ENCODE results near the gene RAB4B.
"Not testable (repeated sequence)": the region's sequence is repeated elsewhere in the genome, so short reads cannot be mapped to it uniquely, and the experiment has no call there.

Gene RAB4B

DNA sequence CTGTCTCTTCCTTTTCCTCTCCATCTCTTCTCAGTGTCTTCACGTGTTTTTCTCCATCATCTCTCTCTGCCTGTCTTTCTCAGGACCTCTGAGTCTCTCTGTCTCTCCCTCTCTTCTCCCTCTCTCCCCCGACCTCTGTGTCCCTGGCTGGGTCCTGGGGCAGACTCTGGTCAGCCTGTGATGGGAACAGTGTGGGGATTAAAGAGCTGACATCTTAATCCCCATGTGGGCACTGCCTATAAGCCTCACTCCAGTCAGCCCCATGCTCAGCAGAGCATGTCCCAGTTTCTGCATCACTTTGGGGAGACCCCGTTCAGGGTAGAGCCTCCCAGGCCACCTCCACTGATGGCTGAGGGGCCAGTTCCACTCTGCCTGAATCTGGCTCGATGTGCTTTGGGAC is 37.2 kb downstream of the RAB4B start:
- no peak for DNase-seq (ENCODE audit: insufficient read length, low spot score)
- FAIRE-seq, result no peak

DNA sequence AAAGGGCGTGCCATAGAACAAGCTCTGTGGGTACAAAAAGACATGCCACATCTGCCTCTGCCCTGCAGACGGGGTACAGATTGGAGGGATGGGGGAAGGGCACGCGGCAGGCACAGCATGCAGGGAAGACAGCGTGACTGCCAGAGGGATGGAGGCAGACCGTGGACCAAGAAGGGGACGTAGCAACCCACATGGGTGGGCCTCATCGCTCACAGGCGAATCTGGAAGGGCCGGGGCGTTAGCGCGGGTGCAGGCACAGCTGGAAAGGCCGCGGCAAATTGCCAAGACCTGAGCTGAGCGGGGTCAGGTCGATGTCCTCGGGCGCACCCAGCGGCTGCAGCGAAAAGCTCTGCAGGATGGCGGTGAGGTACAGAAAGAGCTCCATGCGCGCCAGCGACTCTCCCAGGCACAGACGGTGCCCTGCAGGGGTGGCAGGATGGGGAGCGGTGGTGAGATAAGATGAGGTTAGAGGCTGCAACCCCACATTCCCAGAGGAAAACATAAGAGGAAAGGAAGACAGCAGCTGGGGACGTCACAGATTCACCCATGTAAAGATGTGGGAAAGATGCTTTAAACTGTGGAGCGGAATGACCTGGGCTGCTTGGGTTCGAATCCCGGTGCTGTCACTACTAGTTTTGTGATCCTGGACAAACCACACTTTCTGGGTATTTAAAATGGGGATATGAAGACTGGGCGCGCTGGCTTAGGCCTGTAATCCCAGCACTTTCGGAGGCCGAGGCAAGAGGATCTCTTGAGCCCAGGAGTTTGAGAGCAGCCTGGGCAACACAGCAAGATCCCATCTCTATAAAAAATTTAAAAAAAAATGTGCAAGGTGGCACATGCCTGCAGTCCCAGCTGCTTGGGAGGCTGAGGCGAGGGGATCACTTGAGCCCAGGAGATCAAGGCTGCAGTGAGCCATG is 40.7 kb downstream of the RAB4B start:
- FAIRE-seq, result peak; percentile 75

DNA sequence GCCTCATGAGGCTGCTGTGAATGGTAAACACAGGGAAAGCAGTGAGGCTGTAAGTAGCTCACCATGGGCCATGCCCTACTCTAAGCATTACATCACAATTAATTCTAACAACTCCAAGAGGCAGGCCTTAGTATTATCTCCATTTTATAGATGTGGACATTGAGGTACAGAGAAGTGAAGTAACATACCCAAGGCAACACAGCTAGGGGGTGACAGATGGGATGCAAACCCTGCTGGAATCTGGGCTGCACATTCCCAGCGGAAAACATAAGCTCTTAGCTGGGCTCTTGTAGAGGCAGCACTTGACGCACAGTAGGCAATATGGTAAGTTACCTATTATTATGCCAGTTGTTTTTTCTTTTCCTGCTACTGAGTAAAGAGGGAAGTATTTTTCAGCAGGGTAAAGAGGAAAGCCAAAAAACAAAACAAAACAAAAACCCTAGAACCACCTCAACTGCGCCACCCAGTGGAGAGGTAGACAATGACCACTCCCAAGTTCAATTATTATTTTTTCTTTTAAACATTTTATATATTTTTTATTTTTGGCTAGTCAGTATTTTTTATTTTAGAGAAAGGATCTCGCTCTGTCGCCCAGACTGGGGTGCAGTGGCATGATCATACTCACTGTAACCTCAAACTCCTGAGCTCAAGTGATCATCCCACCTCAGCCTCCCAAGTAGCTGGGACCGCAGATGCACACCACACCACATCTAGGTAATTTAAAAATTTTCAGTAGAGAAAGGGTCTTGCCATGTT is 41.6 kb downstream of the RAB4B start:
- not testable (repeated sequence) for DNase-seq (ENCODE audit: insufficient read length, low spot score)
- FAIRE-seq, result peak; percentile 23

More for the DNA sequence above, 40.7 kb downstream of the RAB4B start:
- not testable (repeated sequence) for DNase-seq (ENCODE audit: insufficient read length, low spot score)

DNA sequence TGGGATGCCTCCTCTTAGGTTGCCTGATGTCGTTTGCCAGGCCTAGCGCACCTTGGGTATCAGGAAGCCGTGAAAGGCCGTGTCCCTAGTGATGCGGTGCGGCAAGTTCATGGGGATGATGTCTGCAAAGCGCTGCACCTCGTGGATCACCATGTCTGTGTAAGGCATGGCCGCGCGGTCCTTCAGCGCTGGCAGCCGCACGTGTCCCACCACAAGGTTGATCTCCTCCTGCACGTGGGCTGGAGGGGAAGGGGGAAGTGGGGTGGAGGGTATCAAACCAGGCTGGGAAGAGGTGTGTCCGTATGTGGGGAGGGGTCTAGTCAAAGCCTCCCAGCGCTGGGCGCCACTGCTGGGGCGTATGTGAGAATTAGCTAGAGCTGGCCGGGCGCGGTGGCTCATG is 44.1 kb downstream of the RAB4B start:
- DNase-seq (ENCODE audit: insufficient read length, low spot score), result no peak
- no peak for FAIRE-seq

DNA sequence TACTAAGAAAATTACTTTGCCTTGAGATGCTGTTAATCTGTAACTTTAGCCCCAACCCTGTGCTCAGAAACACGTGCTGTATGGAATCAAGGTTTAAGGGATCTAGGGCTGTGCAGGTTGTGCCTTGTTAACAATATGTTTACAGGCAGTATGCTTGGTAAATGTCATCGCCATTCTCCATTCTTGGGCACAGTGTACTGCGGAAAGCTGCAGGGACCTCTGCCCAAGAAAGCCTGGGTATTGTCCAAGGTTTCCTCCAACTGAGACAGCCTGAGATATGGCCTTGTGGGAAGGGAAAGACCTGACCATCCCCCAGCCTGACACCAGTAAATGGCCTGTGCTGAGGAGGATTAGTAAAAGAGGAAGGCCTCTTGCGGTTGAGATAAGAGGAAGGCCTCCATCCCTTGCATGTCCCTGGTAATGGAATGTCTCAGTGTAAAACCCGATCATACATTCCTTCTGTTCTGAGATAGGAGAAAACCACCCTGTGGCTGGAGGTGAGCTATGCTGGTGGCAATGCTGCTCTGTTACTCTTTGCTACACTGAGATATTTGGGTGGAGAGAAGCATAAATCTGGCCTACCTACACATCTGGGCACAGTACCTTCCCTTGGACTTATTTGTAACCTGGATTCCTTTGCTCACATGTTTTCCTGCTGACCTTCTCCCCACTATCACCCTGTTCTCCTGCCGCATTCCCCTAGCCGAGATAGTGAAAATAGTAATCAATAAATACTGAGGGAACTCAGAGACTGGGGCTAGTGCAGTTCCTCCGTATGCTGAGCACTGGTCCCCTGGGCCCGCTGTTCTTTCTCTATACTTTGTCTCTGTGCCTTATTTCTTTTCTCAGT is 44.9 kb downstream of the RAB4B start:
- FAIRE-seq; DNase-seq (ENCODE audit: insufficient read length, low spot score): not testable (repeated sequence)

DNA sequence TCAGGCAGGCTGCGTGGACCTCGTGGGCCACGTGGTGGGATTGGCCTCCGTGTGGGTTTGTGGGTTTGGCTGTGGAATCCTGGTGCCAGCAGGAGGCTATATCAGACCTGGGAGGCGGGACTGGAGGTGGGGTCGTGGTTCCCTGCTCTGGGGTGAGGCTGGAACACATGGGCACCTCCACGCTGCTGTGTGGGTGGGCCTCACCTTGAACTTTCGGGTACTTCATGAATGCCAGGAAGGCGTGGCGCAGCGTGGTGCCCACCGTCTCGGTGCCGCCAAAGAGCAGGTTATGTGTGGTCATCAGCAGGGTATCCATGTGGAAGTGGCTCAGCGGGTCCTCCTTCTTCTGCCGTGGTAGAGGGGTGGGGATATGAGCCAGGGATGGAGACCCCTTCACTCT is 46.9 kb downstream of the RAB4B start:
- not testable (repeated sequence) for FAIRE-seq; DNase-seq (ENCODE audit: insufficient read length, low spot score)

DNA sequence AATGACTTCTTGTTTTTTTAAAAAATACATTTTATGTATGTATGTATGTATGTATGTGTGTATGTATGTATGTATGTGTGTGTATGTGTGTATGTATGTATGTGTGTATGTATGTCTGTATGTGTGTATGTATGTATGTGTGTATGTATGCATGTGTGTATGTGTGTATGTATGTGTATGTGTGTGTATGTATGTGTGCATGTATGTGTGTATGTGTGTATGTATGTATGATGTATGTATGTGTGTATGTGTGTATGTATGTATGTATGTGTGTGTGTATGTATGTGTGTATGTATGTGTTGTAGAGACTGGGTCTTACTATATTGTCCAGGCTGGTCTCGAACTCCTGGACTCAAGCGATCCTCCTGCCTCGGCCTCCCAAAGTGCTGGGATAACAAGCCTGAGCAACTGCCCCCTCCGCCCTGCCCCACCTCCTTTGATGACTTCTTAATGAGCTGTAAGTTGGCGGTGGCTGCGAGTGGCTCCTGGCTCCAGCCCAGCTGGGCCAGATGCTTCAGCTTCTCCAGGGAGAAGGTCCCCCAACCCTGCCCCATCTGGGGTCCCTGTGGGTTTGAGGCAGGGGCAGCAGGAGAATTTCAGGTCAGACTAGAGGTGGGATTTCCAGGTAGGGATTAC is 47.5 kb downstream of the RAB4B start:
- not testable (repeated sequence) for FAIRE-seq; DNase-seq (ENCODE audit: insufficient read length, low spot score)

DNA sequence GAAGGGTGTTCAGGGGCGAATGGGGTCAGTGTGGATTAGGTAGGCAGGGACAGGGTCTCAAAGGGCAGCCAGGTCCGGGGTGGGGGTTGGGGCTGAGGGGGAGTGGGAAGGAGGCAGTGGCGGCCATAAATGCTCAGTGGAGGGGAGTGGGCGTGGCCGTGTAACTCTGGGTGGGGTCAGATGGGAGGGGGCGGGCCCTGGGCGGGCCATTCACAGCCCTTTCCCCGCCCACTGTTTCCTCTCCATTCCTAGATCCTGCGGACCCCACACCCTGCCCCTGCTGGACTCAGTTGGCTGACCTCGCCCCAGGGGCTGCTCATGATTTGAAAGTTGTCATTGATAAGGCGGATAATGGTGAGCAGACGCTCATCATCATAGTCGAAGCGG is 48.3 kb downstream of the RAB4B start:
- FAIRE-seq; DNase-seq (ENCODE audit: insufficient read length, low spot score): not testable (repeated sequence)

DNA sequence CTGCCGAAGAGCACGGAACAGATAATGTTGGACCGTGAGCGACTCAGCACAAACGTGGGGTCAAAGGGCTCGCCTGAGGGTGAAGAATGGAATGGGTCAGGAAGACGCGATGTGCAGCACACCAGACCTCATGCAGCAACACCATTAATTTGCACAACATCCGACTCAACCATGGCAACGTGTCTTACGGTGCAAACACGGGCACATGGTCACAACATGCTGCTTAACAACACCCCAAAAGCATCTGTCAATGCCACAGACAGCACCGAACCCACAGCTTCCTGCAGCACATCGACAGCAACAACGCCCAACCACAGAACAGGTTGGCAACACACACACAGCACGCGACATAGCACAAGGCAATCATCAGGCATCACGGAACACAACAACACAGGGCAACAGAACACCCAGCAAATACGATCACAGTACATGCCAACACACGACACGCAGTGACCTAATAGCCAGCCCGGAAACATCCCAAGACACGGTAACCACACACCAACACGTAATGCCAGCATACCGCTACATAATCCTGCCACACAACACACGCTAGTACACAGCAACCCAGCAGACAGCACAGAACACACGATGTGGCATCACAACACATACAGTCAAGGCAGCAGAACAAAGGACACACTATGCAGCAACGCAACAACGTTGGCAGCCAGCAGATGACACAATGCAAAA is 48.8 kb downstream of the RAB4B start:
- not testable (repeated sequence) for DNase-seq (ENCODE audit: insufficient read length, low spot score); FAIRE-seq

DNA sequence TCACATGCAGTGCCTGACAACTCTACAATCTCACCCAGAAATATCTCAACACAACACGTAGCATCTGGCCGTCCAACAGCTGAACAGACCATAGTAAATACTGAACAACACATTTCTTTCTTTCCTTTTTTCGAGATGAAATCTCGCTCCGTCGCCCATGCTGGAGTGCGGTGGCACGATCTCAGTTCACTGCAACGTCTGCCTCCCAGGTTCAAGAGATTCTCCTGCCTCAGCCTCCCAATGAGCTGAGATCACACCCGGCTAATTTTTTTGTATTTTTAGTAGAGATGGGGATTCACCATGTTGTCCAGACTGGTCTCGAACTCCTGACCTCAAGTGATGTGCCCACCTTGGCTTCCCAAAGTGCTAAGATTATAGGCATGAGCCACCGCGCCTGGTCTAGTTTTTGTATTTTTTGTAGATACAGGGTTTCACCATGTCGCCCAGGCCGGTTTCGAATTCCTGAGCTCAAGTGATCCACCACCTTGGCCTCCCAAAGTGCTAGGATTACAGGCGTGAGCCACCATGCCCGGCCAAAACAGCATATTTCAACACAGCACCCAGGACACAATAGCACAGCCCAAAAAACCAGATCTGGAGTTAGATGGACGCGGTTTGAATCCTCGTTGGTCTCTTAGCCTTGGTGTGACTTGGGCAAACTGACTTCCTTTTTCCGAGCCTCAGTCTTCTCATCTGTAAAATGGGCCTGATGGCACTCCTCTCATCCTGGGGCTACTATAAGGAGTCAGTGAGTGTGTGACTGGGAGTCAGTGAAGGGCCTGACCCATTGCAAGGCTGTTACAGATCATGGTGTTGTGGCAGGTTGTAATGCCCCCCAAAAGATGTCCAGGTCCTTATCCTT is 49.6 kb downstream of the RAB4B start:
- no peak for FAIRE-seq
- no peak for DNase-seq (ENCODE audit: insufficient read length, low spot score)

DNA sequence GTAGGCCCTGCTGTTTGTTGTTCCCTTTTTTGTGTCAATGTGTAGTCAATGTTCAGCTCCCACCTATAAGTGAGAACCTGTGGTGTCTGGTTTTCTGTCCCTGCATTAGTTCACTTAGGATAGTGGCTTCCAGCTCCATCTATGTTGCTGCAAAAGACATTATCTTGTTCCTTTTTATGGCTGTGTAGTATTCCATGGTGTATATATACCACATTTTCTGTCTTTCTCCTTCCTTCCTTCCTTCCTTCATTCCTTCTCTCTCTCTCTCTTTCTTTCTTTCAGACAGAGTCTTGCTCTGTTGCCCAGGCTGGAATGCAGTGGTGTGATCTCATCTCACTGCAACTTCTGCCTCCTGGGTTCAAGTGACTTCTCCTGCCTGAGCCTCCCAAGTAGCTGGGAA is 51.2 kb downstream of the RAB4B start:
- DNase-seq (ENCODE audit: insufficient read length, low spot score), result no peak
- no peak for FAIRE-seq

DNA sequence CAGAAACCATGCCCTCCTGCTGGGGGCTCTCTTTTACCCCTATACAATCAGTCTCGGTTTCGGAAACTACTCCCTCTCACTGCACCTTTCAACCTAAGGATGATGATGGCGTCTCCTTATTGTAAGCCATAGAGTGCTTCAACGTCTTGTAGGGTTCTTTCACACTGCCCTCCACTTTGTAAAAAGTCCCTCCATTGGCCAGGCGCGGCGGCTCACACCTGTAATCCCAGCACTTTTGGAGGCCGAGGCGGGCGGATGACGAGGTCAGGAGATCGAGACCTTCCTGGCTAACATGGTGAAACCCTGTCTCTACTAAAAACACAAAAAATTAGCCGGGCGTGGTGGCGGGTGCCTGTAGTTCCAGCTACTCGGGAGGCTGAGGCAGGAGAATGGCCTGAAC is 52.7 kb downstream of the RAB4B start:
- DNase-seq (ENCODE audit: insufficient read length, low spot score); FAIRE-seq: not testable (repeated sequence)

DNA sequence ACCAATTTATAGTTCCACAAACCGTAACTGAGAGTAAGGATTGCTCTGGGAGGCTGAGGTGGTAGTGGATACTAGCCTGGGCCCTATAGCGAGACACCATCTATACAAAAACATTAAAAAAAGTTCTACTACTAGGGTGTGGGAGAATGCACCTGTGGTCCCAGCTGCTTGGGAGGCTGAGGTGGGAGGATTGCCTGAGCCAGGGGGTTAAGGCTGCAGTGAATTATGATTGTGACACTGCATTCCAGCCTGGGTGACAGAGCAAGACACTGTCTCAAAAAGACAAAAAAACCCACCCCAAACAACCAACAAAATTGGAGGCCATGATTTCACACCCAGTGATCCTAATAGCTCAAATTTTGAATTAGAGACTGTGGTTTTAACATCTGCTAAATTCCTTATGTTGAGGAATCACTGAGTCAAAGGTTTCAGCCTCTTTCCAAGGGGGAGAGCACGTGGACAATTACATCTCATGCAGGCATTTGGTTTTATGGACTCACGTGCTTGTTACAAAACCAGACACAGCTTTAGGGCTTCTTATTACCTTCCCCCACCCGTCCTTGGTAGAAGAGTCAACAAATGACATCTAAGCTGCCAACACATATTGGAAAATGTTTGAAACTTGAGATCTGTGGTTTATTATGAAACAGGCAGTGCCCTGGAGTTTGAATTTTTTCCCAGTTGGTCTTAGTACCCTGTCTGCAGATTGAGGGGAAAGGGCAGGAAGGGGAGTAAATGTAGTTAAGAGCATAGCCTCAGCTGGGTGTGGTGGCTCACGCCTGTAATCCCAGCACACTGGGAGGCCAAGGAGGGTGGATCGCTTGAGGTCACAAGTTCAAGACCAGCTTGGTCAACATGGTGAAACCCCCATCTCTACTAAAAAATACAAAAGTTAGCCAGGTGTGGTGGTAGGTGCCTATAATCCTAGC is 53.7 kb downstream of the RAB4B start:
- DNase-seq (ENCODE audit: insufficient read length, low spot score), result no peak
- no peak for FAIRE-seq

DNA sequence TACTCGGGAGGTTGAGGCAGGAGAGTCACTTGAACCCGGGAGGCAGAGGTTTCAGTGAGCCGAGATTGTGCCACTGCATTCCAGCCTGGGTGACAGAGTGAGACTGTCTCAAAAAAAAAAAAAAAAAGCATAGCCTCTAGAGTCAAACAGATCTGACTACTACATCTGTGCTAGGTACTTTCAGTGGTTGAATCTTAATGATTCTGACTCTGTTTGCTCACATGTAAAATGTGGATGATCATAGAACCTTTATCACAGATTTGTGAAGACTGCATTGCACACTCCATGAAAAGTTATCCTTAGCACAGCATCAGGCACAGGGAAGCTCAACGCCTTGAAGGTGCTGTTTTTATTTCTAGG is 54.4 kb downstream of the RAB4B start:
- not testable (repeated sequence) for DNase-seq (ENCODE audit: insufficient read length, low spot score); FAIRE-seq

DNA sequence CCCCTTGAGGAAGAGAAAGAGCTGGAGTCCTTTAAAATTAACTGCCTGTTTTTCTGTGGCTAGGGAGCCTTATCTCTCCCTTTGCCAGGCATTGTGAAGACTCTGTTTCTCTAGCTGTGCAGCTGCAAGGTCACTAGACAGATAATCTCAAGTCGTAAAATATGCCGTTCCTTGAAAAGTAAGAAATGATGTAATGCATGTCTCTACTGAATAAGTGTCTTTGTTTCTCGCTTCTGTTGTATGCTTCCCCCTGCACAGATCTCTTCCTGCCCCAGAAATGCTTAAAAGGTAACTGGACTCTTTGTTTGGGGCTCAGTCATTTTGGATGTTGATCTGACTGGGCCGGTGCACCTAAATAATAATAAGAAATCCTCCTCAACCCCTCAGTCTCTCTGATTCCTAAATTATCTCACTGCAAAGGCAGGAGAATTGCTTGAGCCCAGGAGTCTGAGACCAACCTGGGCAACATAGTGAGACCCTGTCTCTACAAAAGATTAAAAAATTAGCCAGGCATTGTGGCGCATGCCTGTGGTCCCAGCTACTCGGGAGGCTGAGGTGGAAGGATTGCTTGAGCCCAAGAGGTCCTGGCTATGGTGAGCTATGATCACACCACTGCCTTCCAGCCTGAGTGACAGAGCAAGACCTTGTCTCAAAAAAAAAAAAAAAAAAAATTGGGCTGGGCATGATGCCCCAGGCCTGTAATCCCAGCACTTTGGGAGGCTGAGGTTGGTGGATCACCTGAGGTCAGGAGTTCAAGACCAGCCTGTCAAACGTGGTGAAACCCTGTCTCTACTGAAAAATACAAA is 55.9 kb downstream of the RAB4B start:
- FAIRE-seq; DNase-seq (ENCODE audit: insufficient read length, low spot score): not testable (repeated sequence)

DNA sequence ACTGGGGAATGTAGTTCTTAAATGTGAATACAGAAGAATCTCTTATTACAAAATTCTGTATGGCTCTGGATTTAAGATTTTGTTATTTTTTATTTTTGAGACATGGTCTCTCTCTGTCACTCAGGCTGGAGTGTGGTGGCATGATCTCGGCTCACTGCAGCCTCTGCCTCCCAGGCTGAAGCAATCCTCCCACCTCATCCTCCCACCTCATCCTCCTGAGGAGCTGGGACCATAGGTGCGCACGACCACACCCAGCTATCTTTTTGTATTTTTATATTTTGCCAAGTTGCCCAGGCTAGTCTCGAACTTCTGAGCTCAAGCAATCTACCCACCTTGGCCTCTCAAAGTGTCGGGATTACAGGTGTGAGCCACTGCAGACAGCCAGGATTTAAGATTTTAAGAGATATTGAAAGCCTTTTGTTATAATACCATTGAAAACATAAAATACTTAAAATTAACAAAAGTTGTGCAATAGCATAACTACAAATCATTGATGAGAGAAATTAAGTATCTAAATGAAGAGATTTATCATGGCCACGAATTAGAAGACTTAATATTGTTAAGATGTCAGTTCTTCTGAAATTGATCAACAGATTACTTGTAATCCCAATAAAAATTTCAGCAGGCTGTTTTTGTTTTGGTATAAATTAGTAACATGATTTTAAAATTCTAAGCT is 58.8 kb downstream of the RAB4B start:
- no peak for FAIRE-seq
- no peak for DNase-seq (ENCODE audit: insufficient read length, low spot score)

Measured in GM19239 (cell line).